HG03108 (cell line): Measurements from ENCODE around the gene SEZ6L2.

Experiments used
- ATAC-seq: cut with Tn5 transposase; IDR thresholded peaks from one replicate; pipeline ENCODE4 v1.9.1; 2021; ENCODE audit warnings: moderate library complexity; ENCODE audit not compliant: unreplicated experiment

The SEZ6L2 gene

GRCh38 chr16:29830774-29831173 lies 68.6 kb downstream of the SEZ6L2 start:
- no peak for ATAC-seq

GRCh38 chr16:29826342-29826695 lies 73.0 kb downstream of the SEZ6L2 start:
- ATAC-seq: no peak

- no peak for ATAC-seq
Observed at GRCh38 chr16:29825145-29826044, 74.0 kb downstream of the SEZ6L2 start.

GRCh38 chr16:29824589-29825144 lies 74.7 kb downstream of the SEZ6L2 start:
- ATAC-seq: no peak

GRCh38 chr16:29821643-29822115 lies 77.7 kb downstream of the SEZ6L2 start:
- ATAC-seq: no peak
